ENCODE measurements around the gene CER1.

DNA sequence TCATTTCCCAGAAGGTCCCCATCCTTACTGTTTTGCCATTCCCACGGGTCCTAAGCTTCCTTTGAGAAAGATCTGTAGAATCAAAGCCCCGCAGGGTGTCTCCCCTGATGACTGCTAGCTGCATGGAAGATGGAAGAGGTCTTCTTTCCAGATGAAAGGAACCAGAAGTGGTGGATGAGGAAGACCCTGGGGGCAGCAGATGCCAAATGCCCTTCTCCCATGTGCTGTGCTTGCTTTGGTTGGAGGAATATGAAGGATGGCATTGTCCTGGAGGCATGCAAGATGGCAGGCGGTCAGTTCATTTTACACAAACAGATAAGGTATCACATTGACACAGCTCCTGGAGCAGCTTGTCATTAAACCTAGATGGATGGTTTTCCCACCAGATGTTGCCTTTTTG is 25.8 kb upstream of the CER1 start:
- TF ChIP-seq CTCF (IDR thresholded peaks at IDR 0.05; ENCODE audit: poor library complexity) (no peak), EZH2 (IDR thresholded peaks at IDR 0.05; ENCODE audit: borderline replicate concordance) (no peak)

Measured in hepatocyte (in vitro differentiated cells).